Omental fat pad (tissue), 4 donors: Measurements from ENCODE around the gene MARK2. TPM values are rescaled to one million over a fixed set of nuclear protein-coding genes. Genes with fewer than 3 reads are reported as not detected.

Experiments used
- ATAC-seq: fragments of 150-250 bp; one replicate; pipeline ENCODE4 v1.9.1; 2016; ENCODE audit warnings: mild to moderate bottlenecking, moderate library complexity; ENCODE audit not compliant: low FRiP score
- DNase-seq: peaks from one replicate; pipeline ENCODE4 v3.0.0-alpha.2; 2019; ENCODE audit warnings: low spot score
- total RNA-seq, 4 donors: library from RNA; depleted of rRNA; stranded (reverse); fragments of >200 nt; gene quantifications; one replicate each; pipeline ENCODE4 v1.1.0, GENCODE V29; 2016
- TF ChIP-seq, protein P1 (sequence below), 3 donors: fragments of 450-650 bp; IDR thresholded peaks; one replicate each; pipeline ENCODE4 v1.5.1; 2016 to 2017; ENCODE audit warnings: antibody characterized with exemption in 3 of 3, mild to moderate bottlenecking in 3 of 3, moderate library complexity in 2 of 3

MARK2 gene
- total RNA-seq, 4 donors from 2014 or later: 14.8 to 27.1 (median 23.4) TPM

GRCh38 chr11:63816166-63816565, 22.7 kb upstream of the MARK2 start:
- ATAC-seq (no peak), DNase-seq (no peak)
- TF ChIP-seq, protein P1, sequence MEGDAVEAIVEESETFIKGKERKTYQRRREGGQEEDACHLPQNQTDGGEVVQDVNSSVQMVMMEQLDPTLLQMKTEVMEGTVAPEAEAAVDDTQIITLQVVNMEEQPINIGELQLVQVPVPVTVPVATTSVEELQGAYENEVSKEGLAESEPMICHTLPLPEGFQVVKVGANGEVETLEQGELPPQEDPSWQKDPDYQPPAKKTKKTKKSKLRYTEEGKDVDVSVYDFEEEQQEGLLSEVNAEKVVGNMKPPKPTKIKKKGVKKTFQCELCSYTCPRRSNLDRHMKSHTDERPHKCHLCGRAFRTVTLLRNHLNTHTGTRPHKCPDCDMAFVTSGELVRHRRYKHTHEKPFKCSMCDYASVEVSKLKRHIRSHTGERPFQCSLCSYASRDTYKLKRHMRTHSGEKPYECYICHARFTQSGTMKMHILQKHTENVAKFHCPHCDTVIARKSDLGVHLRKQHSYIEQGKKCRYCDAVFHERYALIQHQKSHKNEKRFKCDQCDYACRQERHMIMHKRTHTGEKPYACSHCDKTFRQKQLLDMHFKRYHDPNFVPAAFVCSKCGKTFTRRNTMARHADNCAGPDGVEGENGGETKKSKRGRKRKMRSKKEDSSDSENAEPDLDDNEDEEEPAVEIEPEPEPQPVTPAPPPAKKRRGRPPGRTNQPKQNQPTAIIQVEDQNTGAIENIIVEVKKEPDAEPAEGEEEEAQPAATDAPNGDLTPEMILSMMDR (IDR thresholded peaks at IDR 0.05): no peak

GRCh38 chr11:63816732-63817131, 22.2 kb upstream of the MARK2 start:
- ATAC-seq: no peak
- no peak for DNase-seq
- TF ChIP-seq, protein P1 (IDR thresholded peaks at IDR 0.05): no peak

- TF ChIP-seq, protein P1 (IDR thresholded peaks at IDR 0.05): no peak
- DNase-seq: no peak
- no peak for ATAC-seq
These were observed 21.0 kb upstream of the MARK2 start for GRCh38 chr11:63817758-63818498.

- TF ChIP-seq, protein P1 (IDR thresholded peaks at IDR 0.05): no peak
- DNase-seq (no peak), ATAC-seq (no peak)
These were observed 20.3 kb upstream of the MARK2 start for GRCh38 chr11:63818609-63819008.

GRCh38 chr11:63821411-63821810, 17.5 kb upstream of the MARK2 start:
- TF ChIP-seq, protein P1 (IDR thresholded peaks at IDR 0.05): no peak
- ATAC-seq (no peak), DNase-seq (no peak)

- ATAC-seq (no peak), DNase-seq (no peak)
- TF ChIP-seq, protein P1 (IDR thresholded peaks at IDR 0.05): no peak
These were observed 12.3 kb upstream of the MARK2 start for GRCh38 chr11:63826471-63827190.
